Measurements from ENCODE around the gene GRM2. TPM values are rescaled to one million over a fixed set of nuclear protein-coding genes. Genes with fewer than 3 reads are reported as not detected.
A peak's percentile ranks its signal among the peaks of the same experiment; 100 is the strongest.

The GRM2 gene
- total RNA-seq, 2 experiments from 2014 or later = 0.37 to 0.46 TPM

DNA sequence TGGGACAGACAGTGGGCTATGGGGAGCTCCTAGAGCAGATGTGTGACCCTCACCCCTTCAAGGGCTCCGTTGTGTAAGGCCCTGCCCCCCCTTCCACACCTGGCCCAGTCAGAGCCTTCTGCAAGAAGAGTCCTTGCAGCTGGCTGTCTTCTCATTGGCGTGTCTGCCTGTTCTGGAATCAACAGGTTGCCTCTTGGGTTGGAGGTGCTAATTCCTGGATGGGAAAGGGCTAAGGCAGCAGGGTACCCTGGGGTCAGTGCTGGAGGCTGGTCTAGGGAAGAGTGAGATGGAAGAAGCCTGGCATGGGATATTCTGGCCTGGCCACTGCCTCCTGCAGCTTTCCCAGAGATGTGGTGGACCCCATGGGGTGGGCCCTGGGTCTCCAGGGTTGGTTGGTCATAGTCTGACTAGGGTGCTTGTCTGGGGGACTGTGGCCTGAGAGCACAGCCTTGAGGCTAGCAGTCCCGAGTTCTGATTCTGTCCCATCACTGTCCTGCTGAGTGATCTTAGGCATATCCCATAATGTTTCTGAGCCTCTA lies 30.7 kb upstream of the GRM2 start:
- peaks cover 19% of the 10 kb centered on the region for H3K36me3 Mint-ChIP-seq
- H3K9me3 Mint-ChIP-seq = no peaks in the 10 kb centered on the region
- H3K27me3 Mint-ChIP-seq = no peaks in the 10 kb centered on the region
- no peak overlapping the region for H3K4me3 Mint-ChIP-seq
- H3K4me1 Mint-ChIP-seq = peaks cover 70% of the 10 kb centered on the region
- DNase-seq = no peak
- peak overlapping the region; percentile 47 for H3K27ac Mint-ChIP-seq

DNA sequence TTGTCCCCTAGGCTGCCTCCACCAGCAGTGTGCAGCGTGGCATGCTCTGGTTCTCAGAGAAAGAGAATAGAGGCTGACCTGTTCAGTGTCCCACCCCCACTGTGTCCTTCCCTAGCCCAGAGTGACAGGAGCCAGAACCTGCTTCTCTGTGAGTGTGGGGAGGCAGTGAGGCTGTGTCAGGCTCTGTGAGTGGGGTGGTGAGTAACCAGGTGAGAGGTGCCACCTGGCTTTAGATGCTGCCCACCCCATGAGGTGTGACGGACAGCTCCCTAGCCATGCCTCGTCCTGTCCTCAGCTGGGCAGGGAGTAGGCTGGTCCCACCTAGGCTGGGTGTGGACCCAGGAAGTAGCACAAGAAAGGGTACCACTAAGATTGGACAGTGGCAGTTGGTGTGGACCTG lies 29.5 kb upstream of the GRM2 start:
- DNase-seq = no peak
- no peaks in the 10 kb centered on the region for H3K27me3 Mint-ChIP-seq
- H3K27ac Mint-ChIP-seq = no peak overlapping the region
- no peak overlapping the region for H3K4me3 Mint-ChIP-seq
- H3K36me3 Mint-ChIP-seq = peaks cover 25% of the 10 kb centered on the region
- H3K9me3 Mint-ChIP-seq = no peaks in the 10 kb centered on the region
- H3K4me1 Mint-ChIP-seq = peaks cover 79% of the 10 kb centered on the region

DNA sequence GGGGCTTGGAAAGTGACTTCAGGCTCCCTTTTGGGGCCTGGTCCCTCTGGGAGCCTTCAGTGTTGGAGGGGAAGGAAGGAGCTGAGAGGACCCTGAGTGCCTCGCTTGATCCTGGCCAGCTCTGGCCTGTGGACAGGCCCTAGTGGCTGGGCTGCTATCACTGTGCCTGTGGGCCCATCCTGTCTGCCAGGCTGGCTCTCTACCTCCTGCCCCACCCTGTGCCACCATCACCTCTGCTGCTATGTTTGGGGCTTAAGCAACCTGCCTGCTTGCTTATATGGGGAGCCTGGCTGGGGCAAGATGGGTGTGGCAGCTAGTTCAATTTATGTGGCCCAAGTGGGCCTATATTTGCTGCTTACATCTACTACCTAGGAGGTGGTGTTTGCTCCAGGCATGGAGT lies 28.7 kb upstream of the GRM2 start:
- no peak for DNase-seq
- Mint-ChIP-seq H3K4me3 (no peak overlapping the region), H3K27me3 (no peaks in the 10 kb centered on the region), H3K9me3 (no peaks in the 10 kb centered on the region), H3K4me1 (peaks cover 78% of the 10 kb centered on the region), H3K36me3 (peaks cover 29% of the 10 kb centered on the region), H3K27ac (no peak overlapping the region)

DNA sequence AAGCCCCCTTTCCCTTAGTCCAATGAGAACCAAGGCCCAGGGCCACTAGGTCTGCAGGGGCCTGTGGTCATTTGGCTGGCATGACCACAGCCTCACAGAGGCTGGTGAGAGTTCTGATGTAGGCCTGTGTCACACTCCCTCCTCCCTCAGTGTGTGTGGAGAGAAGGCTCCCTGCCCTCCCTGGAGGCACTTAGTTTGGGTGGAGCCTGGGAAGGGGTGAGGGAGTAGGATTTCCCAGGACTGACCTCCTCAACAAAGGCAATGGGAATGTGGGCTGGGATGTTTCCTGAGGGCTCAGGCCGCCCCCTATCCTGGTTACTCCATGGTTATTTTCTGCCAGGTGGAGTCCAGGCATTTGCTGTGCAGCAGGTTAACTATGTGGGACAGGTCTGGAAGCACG lies 28.2 kb upstream of the GRM2 start:
- Mint-ChIP-seq H3K4me3 (no peak overlapping the region), H3K27me3 (no peaks in the 10 kb centered on the region), H3K4me1 (peaks cover 76% of the 10 kb centered on the region), H3K36me3 (peaks cover 30% of the 10 kb centered on the region), H3K27ac (peak overlapping the region; percentile 7), H3K9me3 (no peaks in the 10 kb centered on the region)
- no peak for DNase-seq

DNA sequence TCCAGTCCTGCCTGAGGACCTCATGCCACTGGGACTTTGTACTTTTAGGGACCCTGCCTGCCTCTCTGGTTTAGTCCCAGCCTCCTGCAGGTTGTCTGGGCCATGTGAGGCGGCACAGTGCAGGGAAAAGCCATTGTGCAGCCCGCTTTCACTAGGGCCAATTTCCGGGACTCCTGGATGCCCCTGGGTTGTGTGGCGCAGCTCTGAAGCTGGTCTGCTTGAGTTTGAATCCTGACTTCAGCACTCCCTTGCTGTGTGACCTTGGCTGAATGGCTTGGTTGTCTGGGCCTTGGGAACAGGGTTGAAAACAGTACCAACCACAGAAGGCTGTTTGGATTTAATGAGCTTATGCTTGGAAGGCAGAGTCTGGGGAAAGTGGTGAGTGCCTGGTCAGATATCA lies 27.6 kb upstream of the GRM2 start:
- H3K4me1 Mint-ChIP-seq = peaks cover 73% of the 10 kb centered on the region
- no peaks in the 10 kb centered on the region for H3K27me3 Mint-ChIP-seq
- H3K36me3 Mint-ChIP-seq = peaks cover 30% of the 10 kb centered on the region
- no peak overlapping the region for H3K4me3 Mint-ChIP-seq
- H3K9me3 Mint-ChIP-seq = no peaks in the 10 kb centered on the region
- no peak for DNase-seq
- peak overlapping the region; percentile 46 for H3K27ac Mint-ChIP-seq

DNA sequence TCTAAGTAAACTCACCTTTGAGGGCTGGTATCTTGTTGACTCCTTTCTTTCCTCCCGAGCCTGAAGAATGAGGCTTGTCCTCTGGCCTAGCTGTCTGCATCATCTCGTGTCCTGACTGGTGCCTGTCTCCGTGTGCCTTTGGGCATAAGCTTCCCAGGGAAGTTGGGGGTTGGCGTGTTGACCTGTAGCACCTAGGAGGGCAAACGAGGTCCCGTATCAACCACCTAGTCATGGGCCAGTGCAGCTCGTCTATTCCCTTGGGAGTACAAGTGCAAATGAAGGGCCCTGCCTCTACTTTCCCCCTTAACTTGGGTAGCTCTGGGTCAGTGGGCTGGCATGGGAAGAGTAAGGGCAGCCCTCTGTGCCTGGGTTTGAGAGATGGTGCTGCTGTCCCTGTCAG lies 27.1 kb upstream of the GRM2 start:
- Mint-ChIP-seq H3K27me3 (no peaks in the 10 kb centered on the region), H3K4me3 (no peak overlapping the region), H3K9me3 (no peaks in the 10 kb centered on the region), H3K36me3 (peaks cover 28% of the 10 kb centered on the region), H3K4me1 (peaks cover 75% of the 10 kb centered on the region), H3K27ac (no peak overlapping the region)
- no peak for DNase-seq

DNA sequence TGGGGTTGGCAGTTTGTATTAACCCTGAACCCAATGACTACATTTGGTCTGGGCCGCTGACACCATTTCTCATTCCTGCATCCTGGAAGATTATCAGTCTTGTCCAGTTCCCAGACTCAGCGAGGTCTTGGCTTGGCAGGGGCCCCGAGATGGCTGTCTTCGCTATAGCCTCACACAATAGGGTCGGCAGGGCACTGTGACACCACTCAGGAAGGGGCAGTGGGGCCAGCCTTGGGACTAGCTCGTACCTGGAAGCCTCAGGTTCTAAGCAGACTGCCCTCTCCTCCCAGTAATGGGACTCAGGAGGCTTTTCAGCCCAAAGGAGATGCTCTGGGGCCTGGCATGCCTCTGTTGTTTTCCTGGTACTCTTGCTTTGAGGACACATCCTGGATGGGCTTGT lies 26.7 kb upstream of the GRM2 start:
- Mint-ChIP-seq H3K27ac (no peak overlapping the region), H3K27me3 (no peaks in the 10 kb centered on the region), H3K36me3 (peaks cover 26% of the 10 kb centered on the region), H3K4me3 (no peak overlapping the region), H3K4me1 (peaks cover 74% of the 10 kb centered on the region), H3K9me3 (no peaks in the 10 kb centered on the region)
- DNase-seq = no peak

DNA sequence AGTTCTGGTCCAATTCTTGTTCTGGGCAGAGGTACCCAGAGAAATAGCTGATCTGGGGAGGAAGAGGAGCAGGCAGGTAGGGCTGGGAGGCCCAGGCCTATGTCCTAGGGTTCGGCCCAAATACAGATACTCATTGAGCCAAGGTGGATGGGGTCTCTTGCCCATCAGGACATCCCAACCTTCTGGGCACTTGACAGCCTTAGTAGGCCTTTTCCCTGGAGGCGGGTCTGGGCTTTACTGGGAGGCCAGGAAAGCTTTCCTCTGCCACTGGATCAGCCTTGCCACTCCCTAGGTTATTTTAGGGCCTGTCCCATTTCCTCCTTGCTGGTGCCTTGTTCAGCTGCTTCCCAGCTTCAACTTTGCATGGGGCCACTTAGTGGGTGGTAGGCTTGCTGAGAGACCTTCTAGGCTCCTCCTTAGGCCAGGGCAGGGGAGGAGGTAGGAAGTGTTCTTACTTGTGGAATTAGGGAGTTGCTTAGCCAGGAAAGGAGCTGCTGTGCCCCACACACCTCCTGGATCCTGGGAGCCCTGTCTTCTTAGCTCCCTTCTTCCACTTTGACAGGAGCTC lies 26.1 kb upstream of the GRM2 start:
- H3K36me3 Mint-ChIP-seq = peaks cover 26% of the 10 kb centered on the region
- no peak for DNase-seq
- H3K4me3 Mint-ChIP-seq = peak overlapping the region; percentile 30
- peak overlapping the region; percentile 26 for H3K27ac Mint-ChIP-seq
- no peaks in the 10 kb centered on the region for H3K9me3 Mint-ChIP-seq
- peaks cover 74% of the 10 kb centered on the region for H3K4me1 Mint-ChIP-seq
- H3K27me3 Mint-ChIP-seq = no peaks in the 10 kb centered on the region

DNA sequence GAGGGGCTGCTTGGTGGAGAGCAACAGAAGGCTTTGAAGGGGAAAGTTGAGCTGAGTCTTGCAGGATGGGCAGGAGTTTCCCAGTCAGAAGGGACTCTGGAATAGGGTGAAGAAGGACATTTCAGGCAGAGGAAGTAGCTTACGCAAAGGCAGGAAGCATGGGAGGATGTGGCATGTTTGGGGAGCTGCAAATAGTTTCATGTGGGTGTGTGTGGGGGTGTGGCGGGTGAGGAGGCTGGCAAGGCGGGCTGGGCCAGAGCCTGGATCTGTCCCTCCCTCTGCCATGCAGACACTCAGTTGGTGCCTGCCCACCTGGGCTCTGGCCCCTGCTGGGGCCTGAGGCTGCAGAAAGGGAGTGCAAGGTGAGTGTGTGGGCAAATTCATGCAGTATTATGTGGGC lies 25.4 kb upstream of the GRM2 start:
- no peaks in the 10 kb centered on the region for H3K9me3 Mint-ChIP-seq
- H3K4me1 Mint-ChIP-seq = peaks cover 74% of the 10 kb centered on the region
- H3K4me3 Mint-ChIP-seq = peak overlapping the region; percentile 30
- DNase-seq = peak; percentile 29
- no peaks in the 10 kb centered on the region for H3K27me3 Mint-ChIP-seq
- H3K27ac Mint-ChIP-seq = peak overlapping the region; percentile 26
- H3K36me3 Mint-ChIP-seq = peaks cover 28% of the 10 kb centered on the region

DNA sequence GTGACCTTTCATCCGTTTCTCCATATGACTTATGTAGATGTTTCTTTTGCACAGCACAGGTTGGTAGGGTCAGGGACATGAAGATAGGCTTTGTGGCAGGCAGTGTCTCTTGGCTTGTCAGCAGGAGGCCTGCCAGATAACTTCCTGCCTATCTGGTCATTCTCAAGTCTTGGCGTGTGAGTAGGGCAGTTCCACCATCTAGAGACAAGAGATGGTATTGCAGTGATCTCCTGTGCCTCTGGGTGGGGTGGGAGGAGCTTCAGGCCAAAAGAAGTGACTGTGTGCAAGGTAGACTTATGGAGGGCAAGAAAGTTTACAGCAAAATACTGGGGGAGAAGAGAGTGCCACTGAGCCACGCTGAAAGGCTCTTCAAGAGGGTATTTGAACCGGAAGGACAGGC lies 24.8 kb upstream of the GRM2 start:
- Mint-ChIP-seq H3K27me3 (no peaks in the 10 kb centered on the region), H3K9me3 (no peaks in the 10 kb centered on the region), H3K36me3 (peaks cover 29% of the 10 kb centered on the region), H3K4me3 (peak overlapping the region; percentile 6), H3K4me1 (peaks cover 76% of the 10 kb centered on the region), H3K27ac (peak overlapping the region; percentile 26)
- DNase-seq = peak; percentile 72

DNA sequence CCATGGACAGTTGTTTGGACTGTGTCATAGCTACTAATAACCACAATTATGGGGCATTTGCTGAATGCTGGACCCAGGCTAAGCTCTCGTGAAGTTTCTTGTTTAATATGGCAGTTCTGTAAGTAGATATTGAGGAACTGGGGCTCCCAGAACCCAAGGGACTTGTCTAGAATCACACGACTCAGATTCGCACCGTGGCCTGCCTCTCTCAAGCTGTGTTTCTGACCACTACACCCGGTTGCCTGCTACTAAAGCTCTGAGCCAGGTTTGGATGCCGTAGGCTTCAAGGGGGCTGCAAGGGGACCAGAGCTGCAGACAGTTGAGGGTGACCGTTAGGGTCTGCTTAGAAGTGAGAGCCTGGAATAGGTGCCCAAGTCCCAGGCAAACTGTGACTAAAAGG lies 24.3 kb upstream of the GRM2 start:
- Mint-ChIP-seq H3K4me3 (no peak overlapping the region), H3K36me3 (peaks cover 32% of the 10 kb centered on the region), H3K4me1 (peaks cover 81% of the 10 kb centered on the region), H3K27ac (no peak overlapping the region), H3K9me3 (no peaks in the 10 kb centered on the region), H3K27me3 (no peaks in the 10 kb centered on the region)
- no peak for DNase-seq

DNA sequence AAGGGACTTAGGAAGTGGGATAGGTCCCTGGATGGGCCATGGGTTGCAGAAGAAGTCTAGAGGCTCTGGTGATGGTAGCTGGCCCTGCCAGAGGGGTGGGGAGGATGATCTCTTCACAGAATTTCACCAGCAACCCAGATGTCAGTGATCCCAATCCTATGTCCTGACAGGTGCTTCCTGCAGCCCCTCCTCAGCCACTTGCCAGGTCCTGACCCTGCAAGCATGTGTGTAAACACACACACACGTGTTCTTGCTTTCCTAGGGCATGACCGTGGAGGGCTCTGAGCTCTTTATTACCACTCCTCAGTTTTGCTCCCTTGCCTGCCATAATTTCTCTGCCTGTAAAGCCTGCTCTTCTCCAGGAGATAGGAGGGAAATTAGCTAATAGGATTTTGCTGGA lies 23.3 kb upstream of the GRM2 start:
- no peak overlapping the region for H3K4me3 Mint-ChIP-seq
- DNase-seq = no peak
- H3K9me3 Mint-ChIP-seq = no peaks in the 10 kb centered on the region
- no peaks in the 10 kb centered on the region for H3K27me3 Mint-ChIP-seq
- H3K36me3 Mint-ChIP-seq = peaks cover 38% of the 10 kb centered on the region
- H3K27ac Mint-ChIP-seq = no peak overlapping the region
- H3K4me1 Mint-ChIP-seq = peaks cover 82% of the 10 kb centered on the region

DNA sequence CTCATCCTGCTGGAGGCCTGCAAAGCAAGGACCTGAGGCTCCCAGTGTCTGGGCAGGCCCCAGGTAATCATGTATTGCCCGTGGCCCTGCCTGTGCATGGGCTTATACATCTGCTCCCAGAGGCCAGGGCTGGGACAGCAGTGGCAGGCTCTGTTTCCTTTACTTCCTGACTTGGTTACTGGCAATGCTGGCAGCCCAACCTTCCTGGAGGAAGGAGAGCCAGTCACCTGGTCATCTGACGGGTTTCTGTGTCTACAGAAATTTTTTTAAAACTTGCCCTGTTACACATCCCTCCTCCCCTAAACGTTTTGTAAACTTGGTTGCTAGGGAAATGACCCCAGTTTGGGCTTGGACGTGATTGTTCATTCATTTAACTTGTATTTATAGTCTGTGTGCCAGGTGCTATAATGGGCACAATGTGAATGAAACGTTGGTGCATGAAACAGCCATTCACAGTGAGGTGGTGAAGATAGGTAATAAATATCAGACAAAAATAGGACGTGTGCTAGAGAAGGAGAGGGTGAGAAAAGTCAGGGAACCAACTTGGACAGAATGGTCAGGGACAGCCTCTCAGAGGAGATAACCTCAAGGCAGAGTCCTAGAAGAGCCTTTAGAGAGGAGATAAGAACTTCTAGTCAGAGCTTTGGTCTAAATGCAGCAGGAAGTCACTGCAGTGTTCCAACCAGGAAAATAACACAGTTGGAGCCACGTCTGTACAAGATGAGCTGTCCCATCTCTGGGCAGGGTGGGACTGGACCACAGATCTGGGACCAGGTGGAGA lies 21.7 kb upstream of the GRM2 start:
- peaks cover 43% of the 10 kb centered on the region for H3K36me3 Mint-ChIP-seq
- H3K9me3 Mint-ChIP-seq = no peaks in the 10 kb centered on the region
- H3K4me3 Mint-ChIP-seq = peak overlapping the region; percentile 56

DNA sequence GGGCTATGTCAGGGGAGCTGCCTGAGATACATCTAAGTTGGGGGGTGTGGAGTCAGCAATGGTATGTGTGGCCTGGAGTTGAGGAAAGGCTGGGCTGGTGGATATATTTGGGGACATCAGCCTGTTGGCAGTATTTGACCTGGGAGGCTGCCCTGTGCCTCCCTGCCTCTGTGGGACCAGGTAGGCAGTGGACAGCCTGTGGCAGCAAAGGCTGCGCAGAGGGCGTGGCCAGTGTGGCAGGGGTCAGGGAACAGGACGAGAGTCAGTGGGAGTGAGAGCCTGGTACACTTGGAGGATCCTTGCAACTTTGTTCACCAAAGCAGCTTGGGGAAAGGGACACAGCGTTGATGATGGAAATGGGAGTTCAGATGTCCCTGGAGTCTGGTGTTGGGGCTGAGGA lies 20.8 kb upstream of the GRM2 start:
- DNase-seq = no peak
- Mint-ChIP-seq H3K9me3 (no peaks in the 10 kb centered on the region), H3K27me3 (no peaks in the 10 kb centered on the region), H3K4me1 (peaks cover 73% of the 10 kb centered on the region), H3K4me3 (peak overlapping the region; percentile 56), H3K36me3 (peaks cover 43% of the 10 kb centered on the region), H3K27ac (peak overlapping the region; percentile 85)

More for the DNA sequence above, 21.7 kb upstream of the GRM2 start:
- DNase-seq = no peak
- Mint-ChIP-seq H3K27me3 (no peaks in the 10 kb centered on the region), H3K27ac (peak overlapping the region; percentile 85), H3K4me1 (peaks cover 78% of the 10 kb centered on the region)

DNA sequence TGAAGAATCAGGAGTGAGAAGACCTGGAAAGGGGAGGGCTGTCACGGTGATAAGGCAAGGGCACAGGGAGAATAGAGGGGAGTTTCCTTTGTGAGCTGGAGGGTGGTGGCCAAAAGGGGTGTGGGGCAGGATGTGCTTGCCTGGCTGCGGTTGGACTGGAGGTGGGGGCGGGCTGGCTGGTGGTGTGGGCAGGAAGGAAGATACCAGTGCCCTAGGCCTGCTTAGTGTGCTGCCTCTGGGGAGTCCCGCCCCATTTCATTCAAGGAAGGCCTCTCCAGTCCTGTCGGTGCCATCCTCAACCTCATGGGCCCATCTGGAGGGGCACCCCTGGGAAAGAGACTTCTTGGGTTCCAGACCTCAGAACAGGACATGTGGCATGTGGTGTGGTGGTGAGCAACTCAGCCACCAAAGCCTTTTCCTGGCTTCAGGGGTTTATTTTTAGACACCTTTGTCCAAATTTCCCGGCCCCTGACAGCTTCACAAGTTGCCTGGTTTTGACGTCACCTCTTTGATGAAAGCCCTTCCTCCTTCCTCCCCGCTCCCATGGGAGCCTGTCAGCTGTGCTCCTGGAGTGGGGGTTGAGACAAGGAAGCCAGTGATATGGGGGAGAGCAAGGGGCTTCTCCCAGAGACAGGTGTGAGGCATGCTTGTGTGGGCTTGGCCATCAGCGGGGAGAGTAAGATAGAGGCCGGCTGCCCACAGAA lies 20.2 kb upstream of the GRM2 start:
- H3K9me3 Mint-ChIP-seq = no peaks in the 10 kb centered on the region
- peak; percentile 79 for DNase-seq
- H3K4me3 Mint-ChIP-seq = peak overlapping the region; percentile 61
- peak overlapping the region; percentile 85 for H3K27ac Mint-ChIP-seq
- no peaks in the 10 kb centered on the region for H3K27me3 Mint-ChIP-seq
- peaks cover 38% of the 10 kb centered on the region for H3K36me3 Mint-ChIP-seq
- peaks cover 66% of the 10 kb centered on the region for H3K4me1 Mint-ChIP-seq

Data from activated naive CD8-positive, alpha-beta T cell treated with anti-CD3 and anti-CD28 coated beads for 36 hours (primary cell).